ENCODE measurements around the gene DOCK1. TPM values are rescaled to one million over a fixed set of nuclear protein-coding genes. Genes with fewer than 3 reads are reported as not detected.

The DOCK1 gene
- total RNA-seq, 1 donor from 2014 or later: 57.8 TPM

GRCh38 chr10:127420138-127420684 is 515.0 kb downstream of the DOCK1 start:
- Mint-ChIP-seq H3K9me3 (ENCODE audit: low read depth) (no peaks in the 10 kb centered on the region), H3K4me3 (ENCODE audit: unreplicated experiment) (no peak overlapping the region), H3K27ac (ENCODE audit: unreplicated experiment) (no peak overlapping the region), H3K36me3 (ENCODE audit: low read depth) (peaks cover 8% of the 10 kb centered on the region), H3K4me1 (ENCODE audit: low read depth) (peaks cover 6% of the 10 kb centered on the region), H3K27me3 (ENCODE audit: low read depth) (no peaks in the 10 kb centered on the region)
- no peak for TF ChIP-seq CTCF (IDR thresholded peaks at IDR 0.05)
- no peak for DNase-seq (ENCODE audit: low spot score)

DNA sequence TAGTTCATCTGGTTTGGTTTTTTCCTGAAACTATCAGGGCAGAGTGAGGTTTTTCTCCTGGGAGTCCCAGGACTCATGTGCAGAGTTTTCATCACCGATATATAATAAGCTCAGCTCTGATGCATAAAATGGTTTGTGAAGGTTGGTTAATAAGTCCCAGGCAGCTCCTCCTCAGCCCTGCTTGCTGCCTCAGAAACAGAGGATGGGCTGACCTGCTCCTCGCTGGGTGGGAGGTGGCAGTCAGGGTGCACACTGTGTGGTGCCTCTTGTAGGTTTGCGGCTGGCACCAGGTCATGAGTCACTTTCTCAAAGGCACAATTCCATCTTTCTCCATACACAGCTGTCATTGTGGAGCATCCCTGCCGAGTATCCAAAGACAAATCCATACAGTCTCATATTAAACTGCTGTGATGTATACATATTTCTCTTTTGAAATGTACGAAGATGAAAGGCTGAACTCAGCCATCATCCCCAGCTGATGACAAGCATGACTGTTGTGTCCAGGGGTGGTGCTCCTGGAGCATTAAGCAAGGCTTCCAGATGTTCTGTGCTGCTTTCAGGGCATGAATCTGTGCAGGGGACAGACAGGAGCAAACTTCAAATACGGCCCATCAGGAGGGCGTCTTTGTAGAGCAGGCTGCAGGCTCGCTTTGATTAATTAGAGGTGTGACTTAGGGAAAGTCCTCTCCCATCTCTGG is 518.1 kb downstream of the DOCK1 start:
- Mint-ChIP-seq H3K4me1 (ENCODE audit: low read depth) (peaks cover 6% of the 10 kb centered on the region), H3K4me3 (ENCODE audit: unreplicated experiment) (no peak overlapping the region), H3K9me3 (ENCODE audit: low read depth) (no peaks in the 10 kb centered on the region), H3K36me3 (ENCODE audit: low read depth) (peaks cover 24% of the 10 kb centered on the region), H3K27ac (ENCODE audit: unreplicated experiment) (no peak overlapping the region), H3K27me3 (ENCODE audit: low read depth) (no peaks in the 10 kb centered on the region)
- no peak for DNase-seq (ENCODE audit: low spot score)
- TF ChIP-seq CTCF (IDR thresholded peaks at IDR 0.05): no peak

DNA sequence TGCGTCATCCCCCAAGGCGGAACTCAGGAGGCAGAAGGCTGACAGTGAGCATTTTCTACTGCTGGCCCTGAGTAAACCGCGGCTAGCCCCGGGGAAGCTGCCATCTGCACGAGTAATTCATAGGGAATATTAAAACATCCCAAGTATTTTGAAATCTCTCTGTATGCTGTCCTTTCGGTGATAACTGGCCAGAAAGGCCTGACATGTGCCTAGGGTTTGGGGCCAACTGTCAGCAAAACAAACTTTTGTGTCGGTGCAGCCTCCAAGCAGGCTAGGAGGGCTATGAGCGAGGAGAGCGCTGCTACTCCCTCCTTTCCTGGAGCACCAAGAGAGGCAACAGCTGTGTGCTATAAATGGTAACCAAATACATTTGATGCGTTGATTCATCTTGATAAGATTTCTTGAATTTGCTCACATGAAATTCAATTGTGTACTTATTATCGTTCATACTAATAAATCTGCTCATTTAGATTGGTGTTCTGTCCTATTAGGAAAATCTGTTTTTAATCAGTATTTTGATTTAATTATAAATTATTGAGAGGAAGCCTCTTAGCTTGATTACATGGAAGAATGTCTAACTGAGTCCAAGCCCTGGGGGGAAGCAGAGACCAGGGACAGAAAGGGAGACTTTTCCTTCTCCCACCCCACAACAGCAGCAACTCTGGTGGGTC is 519.5 kb downstream of the DOCK1 start:
- Mint-ChIP-seq H3K27ac (ENCODE audit: unreplicated experiment) (no peak overlapping the region), H3K4me1 (ENCODE audit: low read depth) (peaks cover 6% of the 10 kb centered on the region), H3K9me3 (ENCODE audit: low read depth) (no peaks in the 10 kb centered on the region), H3K27me3 (ENCODE audit: low read depth) (no peaks in the 10 kb centered on the region), H3K36me3 (ENCODE audit: low read depth) (peaks cover 22% of the 10 kb centered on the region), H3K4me3 (ENCODE audit: unreplicated experiment) (no peak overlapping the region)
- no peak for TF ChIP-seq CTCF (IDR thresholded peaks at IDR 0.05)
- DNase-seq (ENCODE audit: low spot score): no peak

DNA sequence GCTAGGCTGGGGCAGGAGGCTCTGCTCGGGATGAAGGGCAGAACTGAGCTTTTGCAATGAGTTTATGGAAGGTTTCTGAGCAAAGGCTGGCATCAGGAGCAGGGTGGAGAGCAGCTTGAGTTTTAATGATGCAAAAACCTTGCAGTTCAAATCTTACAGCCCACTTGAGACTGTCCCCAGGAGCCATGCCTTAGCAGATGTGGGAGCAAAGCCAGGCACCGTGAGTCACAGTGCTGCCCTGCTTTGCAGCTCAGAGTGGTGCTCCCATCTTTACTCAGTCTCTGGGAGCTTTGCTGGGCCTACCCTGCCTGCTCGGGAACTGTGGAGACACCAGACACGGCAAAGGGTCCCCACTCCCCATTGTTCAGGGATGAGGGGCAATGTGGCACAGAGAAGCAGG is 521.5 kb downstream of the DOCK1 start:
- no peaks in the 10 kb centered on the region for H3K27me3 Mint-ChIP-seq (ENCODE audit: low read depth)
- H3K27ac Mint-ChIP-seq (ENCODE audit: unreplicated experiment): peak overlapping the region; percentile 45

More for the DNA sequence above, 521.5 kb downstream of the DOCK1 start:
- TF ChIP-seq CTCF (IDR thresholded peaks at IDR 0.05): no peak
- Mint-ChIP-seq H3K4me3 (ENCODE audit: unreplicated experiment) (no peak overlapping the region), H3K4me1 (ENCODE audit: low read depth) (peaks cover 6% of the 10 kb centered on the region), H3K36me3 (ENCODE audit: low read depth) (peaks cover 21% of the 10 kb centered on the region), H3K9me3 (ENCODE audit: low read depth) (no peaks in the 10 kb centered on the region)
- no peak for DNase-seq (ENCODE audit: low spot score)
